Measurements from ENCODE around the gene LMF1. TPM values are rescaled to one million over a fixed set of nuclear protein-coding genes. Genes with fewer than 3 reads are reported as not detected.

Gene LMF1
- total RNA-seq, 1 experiment from 2014 or later = 12.8 TPM

- Histone ChIP-seq H3K27ac (ENCODE audit: low read depth, low read length) (no peak overlapping the region), H4K20me1 (ENCODE audit: insufficient read depth) (no peaks in the 10 kb centered on the region), H3K4me3 (replicated peaks in 1 of 2; ENCODE audit: low read depth in 1 of 2, low read length in 2 of 2) (no peak overlapping the region), H3K79me2 (ENCODE audit: insufficient read depth, low read length) (no peaks in the 10 kb centered on the region), H3K9ac (ENCODE audit: low read length) (no peak overlapping the region), H3K4me2 (ENCODE audit: low read length) (no peak overlapping the region), H3K27me3 (ENCODE audit: insufficient read depth, low read length) (no peaks in the 10 kb centered on the region), H2AFZ (ENCODE audit: low read depth, low read length, poor library complexity, severe bottlenecking) (no peak overlapping the region), H3K9me2 (ENCODE audit: insufficient read depth) (no peaks in the 10 kb centered on the region), H3K9me3 (ENCODE audit: control insufficient read depth in 1 of 2, insufficient read depth in 1 of 2, low read depth in 1 of 2, low read length in 2 of 2) (no peaks in the 10 kb centered on the region), H3K4me1 (ENCODE audit: control insufficient read depth in 1 of 2, insufficient read depth in 2 of 2, low read length in 2 of 2) (peaks cover 0 to 5% of the 10 kb centered on the region in 2 experiments; a peak in 1 of 4 replicates), H3K36me3 (ENCODE audit: control insufficient read depth in 1 of 2, insufficient read depth in 2 of 2, low read length in 2 of 2) (no peaks in the 10 kb centered on the region)
- DNase-seq (ENCODE audit: low read depth, low spot score) = no peak
- no peak for TF ChIP-seq SRF (IDR thresholded peaks at IDR 0.05; ENCODE audit: low read depth)
- no peak for TF ChIP-seq ELF1 (IDR thresholded peaks at IDR 0.05; ENCODE audit: borderline replicate concordance, low read depth)
- TF ChIP-seq FOSL1 (IDR thresholded peaks at IDR 0.05; ENCODE audit: low read depth) = no peak
- CTCF ChIA-PET = no interaction called here
- ATAC-seq = no peak
- intact Hi-C loops (cut with micrococcal nuclease) = no loop called here
- RAD21 ChIA-PET (ENCODE audit: low non-redundant PET in 1 of 2, low total read pairs in 2 of 2, uncharacterized antibody in 2 of 2, unreplicated experiment in 2 of 2) = no interaction called here
- POLR2A ChIA-PET = no interaction called here
- no TSS peak for BruUV-seq (replicated peaks)
Observed at GRCh38 chr16:978403-978802, 7.6 kb upstream of the LMF1 start.

- ChIA-PET POLR2A (no interaction called here), CTCF (no interaction called here), RAD21 (ENCODE audit: low non-redundant PET in 1 of 2, low total read pairs in 2 of 2, uncharacterized antibody in 2 of 2, unreplicated experiment in 2 of 2) (no interaction called here)
- Histone ChIP-seq H3K9me2 (ENCODE audit: insufficient read depth) (no peaks in the 10 kb centered on the region), H3K4me3 (replicated peaks in 1 of 2; ENCODE audit: low read depth in 1 of 2, low read length in 2 of 2) (no peak overlapping the region), H3K27me3 (ENCODE audit: insufficient read depth, low read length) (no peaks in the 10 kb centered on the region), H3K27ac (ENCODE audit: low read depth, low read length) (no peak overlapping the region), H2AFZ (ENCODE audit: low read depth, low read length, poor library complexity, severe bottlenecking) (no peak overlapping the region), H3K79me2 (ENCODE audit: insufficient read depth, low read length) (no peaks in the 10 kb centered on the region), H3K36me3 (ENCODE audit: control insufficient read depth in 1 of 2, insufficient read depth in 2 of 2, low read length in 2 of 2) (no peaks in the 10 kb centered on the region), H4K20me1 (ENCODE audit: insufficient read depth) (no peaks in the 10 kb centered on the region), H3K9ac (ENCODE audit: low read length) (no peak overlapping the region), H3K4me2 (ENCODE audit: low read length) (no peak overlapping the region), H3K4me1 (ENCODE audit: control insufficient read depth in 1 of 2, insufficient read depth in 2 of 2, low read length in 2 of 2) (peaks cover 0 to 5% of the 10 kb centered on the region in 2 experiments; a peak in 1 of 4 replicates), H3K9me3 (ENCODE audit: control insufficient read depth in 1 of 2, insufficient read depth in 1 of 2, low read depth in 1 of 2, low read length in 2 of 2) (no peaks in the 10 kb centered on the region)
- ATAC-seq (no peak), DNase-seq (ENCODE audit: low read depth, low spot score) (no peak)
- no TSS peak for BruUV-seq (replicated peaks)
- intact Hi-C loops (cut with micrococcal nuclease) = no loop called here
- TF ChIP-seq, protein P1, sequence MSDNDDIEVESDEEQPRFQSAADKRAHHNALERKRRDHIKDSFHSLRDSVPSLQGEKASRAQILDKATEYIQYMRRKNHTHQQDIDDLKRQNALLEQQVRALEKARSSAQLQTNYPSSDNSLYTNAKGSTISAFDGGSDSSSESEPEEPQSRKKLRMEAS (IDR thresholded peaks at IDR 0.05) = no peak
- no peak for TF ChIP-seq SIN3A (IDR thresholded peaks at IDR 0.05; ENCODE audit: low read depth)
- TF ChIP-seq, protein P2, sequence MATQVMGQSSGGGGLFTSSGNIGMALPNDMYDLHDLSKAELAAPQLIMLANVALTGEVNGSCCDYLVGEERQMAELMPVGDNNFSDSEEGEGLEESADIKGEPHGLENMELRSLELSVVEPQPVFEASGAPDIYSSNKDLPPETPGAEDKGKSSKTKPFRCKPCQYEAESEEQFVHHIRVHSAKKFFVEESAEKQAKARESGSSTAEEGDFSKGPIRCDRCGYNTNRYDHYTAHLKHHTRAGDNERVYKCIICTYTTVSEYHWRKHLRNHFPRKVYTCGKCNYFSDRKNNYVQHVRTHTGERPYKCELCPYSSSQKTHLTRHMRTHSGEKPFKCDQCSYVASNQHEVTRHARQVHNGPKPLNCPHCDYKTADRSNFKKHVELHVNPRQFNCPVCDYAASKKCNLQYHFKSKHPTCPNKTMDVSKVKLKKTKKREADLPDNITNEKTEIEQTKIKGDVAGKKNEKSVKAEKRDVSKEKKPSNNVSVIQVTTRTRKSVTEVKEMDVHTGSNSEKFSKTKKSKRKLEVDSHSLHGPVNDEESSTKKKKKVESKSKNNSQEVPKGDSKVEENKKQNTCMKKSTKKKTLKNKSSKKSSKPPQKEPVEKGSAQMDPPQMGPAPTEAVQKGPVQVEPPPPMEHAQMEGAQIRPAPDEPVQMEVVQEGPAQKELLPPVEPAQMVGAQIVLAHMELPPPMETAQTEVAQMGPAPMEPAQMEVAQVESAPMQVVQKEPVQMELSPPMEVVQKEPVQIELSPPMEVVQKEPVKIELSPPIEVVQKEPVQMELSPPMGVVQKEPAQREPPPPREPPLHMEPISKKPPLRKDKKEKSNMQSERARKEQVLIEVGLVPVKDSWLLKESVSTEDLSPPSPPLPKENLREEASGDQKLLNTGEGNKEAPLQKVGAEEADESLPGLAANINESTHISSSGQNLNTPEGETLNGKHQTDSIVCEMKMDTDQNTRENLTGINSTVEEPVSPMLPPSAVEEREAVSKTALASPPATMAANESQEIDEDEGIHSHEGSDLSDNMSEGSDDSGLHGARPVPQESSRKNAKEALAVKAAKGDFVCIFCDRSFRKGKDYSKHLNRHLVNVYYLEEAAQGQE (IDR thresholded peaks at IDR 0.05; ENCODE audit: low read depth) = no peak
- no peak for TF ChIP-seq CEBPB (IDR thresholded peaks at IDR 0.05; ENCODE audit: low read depth)
- TF ChIP-seq ZFX (IDR thresholded peaks at IDR 0.05) = no peak
- no peak for TF ChIP-seq JUND (IDR thresholded peaks at IDR 0.05)
- TF ChIP-seq YY1 (IDR thresholded peaks at IDR 0.05; ENCODE audit: extremely low read depth, insufficient replicate concordance, low read depth, low read length) = no peak
- no peak for TF ChIP-seq CTCF (IDR thresholded peaks at IDR 0.05 in 2 of 3, conservative IDR thresholded peaks at IDR 0.05 in 1 of 3; ENCODE audit: borderline replicate concordance in 1 of 3, insufficient read depth in 1 of 3, low read depth in 2 of 3, low read length in 2 of 3)
- no peak for TF ChIP-seq ELF1 (IDR thresholded peaks at IDR 0.05; ENCODE audit: borderline replicate concordance, low read depth)
- TF ChIP-seq SP1 (IDR thresholded peaks at IDR 0.05; ENCODE audit: low read depth) = no peak
- TF ChIP-seq EGR1 (IDR thresholded peaks at IDR 0.05; ENCODE audit: low read depth) = no peak
- no peak for TF ChIP-seq POLR2AphosphoS5 (IDR thresholded peaks at IDR 0.05; ENCODE audit: low read depth, low read length)
- TF ChIP-seq EZH2phosphoT487 (IDR thresholded peaks at IDR 0.05; ENCODE audit: borderline replicate concordance) = no peak
- no peak for TF ChIP-seq CBX3 (IDR thresholded peaks at IDR 0.05; ENCODE audit: low read depth)
- TF ChIP-seq, protein P3, sequence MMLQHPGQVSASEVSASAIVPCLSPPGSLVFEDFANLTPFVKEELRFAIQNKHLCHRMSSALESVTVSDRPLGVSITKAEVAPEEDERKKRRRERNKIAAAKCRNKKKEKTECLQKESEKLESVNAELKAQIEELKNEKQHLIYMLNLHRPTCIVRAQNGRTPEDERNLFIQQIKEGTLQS (IDR thresholded peaks at IDR 0.05) = no peak
Observed at GRCh38 chr16:977896-978295, 7.1 kb upstream of the LMF1 start.

All from HCT116 (cell line).